ENCODE results near the gene RSPH3. TPM values are rescaled to one million over a fixed set of nuclear protein-coding genes. Genes with fewer than 3 reads are reported as not detected.
"Not testable (repeated sequence)": the region's sequence is repeated elsewhere in the genome, so short reads cannot be mapped to it uniquely, and the experiment has no call there.

Gene RSPH3
- polyA plus RNA-seq, 1 of the 3 experiments (the other 2 are of a cell fraction), result 2.1 TPM

GRCh38 chr6:158993639-158994038 is 6.4 kb downstream of the RSPH3 start (continued):
- no peak for TF ChIP-seq TAF1 (IDR thresholded peaks at IDR 0.05; ENCODE audit: borderline replicate concordance, low read depth, low read length)
- TF ChIP-seq RAD21 (IDR thresholded peaks at IDR 0.05; ENCODE audit: low read length), result no peak
- TF ChIP-seq ZBTB33 (IDR thresholded peaks at IDR 0.05; ENCODE audit: borderline replicate concordance, low read depth), result no peak
- no peak for TF ChIP-seq PBX3 (IDR thresholded peaks at IDR 0.05)
- TF ChIP-seq GABPA (IDR thresholded peaks at IDR 0.05; ENCODE audit: low read depth), result no peak

- H3K79me2 ChIP-seq (ENCODE audit: insufficient read depth), result peaks cover 5% of the 10 kb centered on the region; the same call in 1 of the 2 replicates
- no peak overlapping the region for H3K9ac ChIP-seq
- no CpG with 5 or more reads among the region's 2 CpGs for WGBS (ENCODE audit: low lambda C conversion rate)
- H3K4me2 ChIP-seq, result no peak overlapping the region
- ChIA-PET POLR2A (no interaction called here), CTCF (interaction anchor here (0.6 to 0.9 kb wide), 2 partner anchors 285 to 1450 kb away, joined by 3 read pairs; no protein-coding TSS in a partner anchor)
- H3K36me3 ChIP-seq (replicated peaks in 1 of 2; ENCODE audit: control insufficient read depth in 1 of 2, insufficient read depth in 2 of 2, low read length in 1 of 2), result peaks cover 7 to 15% of the 10 kb centered on the region in 2 experiments
- H4K20me1 ChIP-seq (ENCODE audit: insufficient read depth), result no peaks in the 10 kb centered on the region
- H2AFZ ChIP-seq (ENCODE audit: low read depth), result no peak overlapping the region
- H3K9me2 ChIP-seq, result no peaks in the 10 kb centered on the region
- TF ChIP-seq SIN3A (IDR thresholded peaks at IDR 0.05; ENCODE audit: borderline replicate concordance, low read depth, low read length) (no peak), TAF1 (IDR thresholded peaks at IDR 0.05; ENCODE audit: borderline replicate concordance, low read depth, low read length) (no peak)
- H3K27ac ChIP-seq (ENCODE audit: low read depth in 2 of 2, low read length in 1 of 2), result no peak overlapping the region
- H3K4me1 ChIP-seq (ENCODE audit: control insufficient read depth in 1 of 2, insufficient read depth in 2 of 2, low read depth in 1 of 2, low read length in 1 of 2), result no peaks in the 10 kb centered on the region; a peak in 1 of 4 replicates
- H3F3A ChIP-seq (replicated peaks; ENCODE audit: insufficient read depth), result no peaks in the 10 kb centered on the region
- no peak overlapping the region; a peak in 1 of 4 replicates for H3K4me3 ChIP-seq (ENCODE audit: low read depth in 2 of 2, low read length in 1 of 2)
- no peak for DNase-seq
- no peaks in the 10 kb centered on the region for H3K27me3 ChIP-seq (ENCODE audit: insufficient read depth)
- no peaks in the 10 kb centered on the region for H3K9me3 ChIP-seq
Measured at GRCh38 chr6:158991017-158991723, 8.8 kb downstream of the RSPH3 start.

GRCh38 chr6:158989711-158990110 is 10.3 kb downstream of the RSPH3 start:
- H3K4me2 ChIP-seq; H3K27me3 ChIP-seq (ENCODE audit: insufficient read depth); H3K9ac ChIP-seq; H3K4me1 ChIP-seq (ENCODE audit: control insufficient read depth in 1 of 2, insufficient read depth in 2 of 2, low read depth in 1 of 2, low read length in 1 of 2); H3K9me2 ChIP-seq; H2AFZ ChIP-seq (ENCODE audit: low read depth); H3K4me3 ChIP-seq (ENCODE audit: low read depth in 2 of 2, low read length in 1 of 2); H3K79me2 ChIP-seq (ENCODE audit: insufficient read depth); H3F3A ChIP-seq (replicated peaks; ENCODE audit: insufficient read depth); H3K9me3 ChIP-seq; DNase-seq; H4K20me1 ChIP-seq (ENCODE audit: insufficient read depth); H3K27ac ChIP-seq (ENCODE audit: low read depth in 2 of 2, low read length in 1 of 2): not testable (repeated sequence)
- ChIA-PET CTCF (interaction anchor here (0.7 kb wide), 1 partner anchor 286 kb away, joined by 3 read pairs; no protein-coding TSS in a partner anchor), POLR2A (interaction anchor here (0.7 kb wide), 1 partner anchor 10 kb away, joined by 3 read pairs; no protein-coding TSS in a partner anchor)
- 83% methylated on average over 2 of the region's 2 CpGs for WGBS (ENCODE audit: low lambda C conversion rate)
- H3K36me3 ChIP-seq (replicated peaks in 1 of 2; ENCODE audit: control insufficient read depth in 1 of 2, insufficient read depth in 2 of 2, low read length in 1 of 2), result peaks cover 7 to 15% of the 10 kb centered on the region in 2 experiments

Measured in SK-N-SH (cell line).